Forelimb muscle (tissue), 1 donor: ENCODE data around the gene PMAIP1. TPM values are rescaled to one million over a fixed set of nuclear protein-coding genes. Genes with fewer than 3 reads are reported as not detected.

ENCODE experiments used
- DNase-seq: peaks from one replicate; pipeline ENCODE4 v3.0.0-alpha.2; 2013; ENCODE audit warnings: low read depth
- polyA plus RNA-seq: library from polyadenylated mRNA; unstranded; fragments of 120-200 nt; gene quantifications from one replicate; pipeline ENCODE4 v1.2.1, GENCODE V29; 2013; ENCODE audit not compliant: insufficient read length

PMAIP1 gene
- polyA plus RNA-seq, 1 donor, result 53.9 TPM

DNA sequence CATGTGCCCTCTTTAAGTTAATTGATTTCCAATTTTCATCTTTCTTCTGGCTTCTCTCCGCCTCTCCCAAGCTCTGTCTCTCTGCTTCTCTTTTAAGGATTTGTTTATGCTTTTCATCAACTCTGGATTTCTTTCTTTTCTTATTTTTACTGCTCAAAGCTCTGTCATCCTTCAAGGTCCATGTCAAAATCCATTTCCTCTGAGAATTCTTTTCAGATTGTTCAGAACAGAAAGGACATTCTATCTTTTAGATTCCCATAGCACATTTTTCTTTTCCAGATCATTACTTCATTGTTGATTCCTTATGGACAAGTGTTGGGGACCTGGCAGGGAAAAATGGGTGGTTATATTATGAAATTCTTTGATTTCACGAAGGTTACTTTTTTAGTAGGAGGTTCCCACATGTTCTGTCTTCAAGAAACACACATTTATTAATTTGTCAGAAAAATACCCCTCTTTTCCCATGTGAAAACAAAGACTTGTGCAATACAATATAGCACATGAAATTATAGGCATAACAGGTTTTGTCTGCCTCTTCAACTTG is 12.3 kb downstream of the PMAIP1 start:
- DNase-seq, result no peak

DNA sequence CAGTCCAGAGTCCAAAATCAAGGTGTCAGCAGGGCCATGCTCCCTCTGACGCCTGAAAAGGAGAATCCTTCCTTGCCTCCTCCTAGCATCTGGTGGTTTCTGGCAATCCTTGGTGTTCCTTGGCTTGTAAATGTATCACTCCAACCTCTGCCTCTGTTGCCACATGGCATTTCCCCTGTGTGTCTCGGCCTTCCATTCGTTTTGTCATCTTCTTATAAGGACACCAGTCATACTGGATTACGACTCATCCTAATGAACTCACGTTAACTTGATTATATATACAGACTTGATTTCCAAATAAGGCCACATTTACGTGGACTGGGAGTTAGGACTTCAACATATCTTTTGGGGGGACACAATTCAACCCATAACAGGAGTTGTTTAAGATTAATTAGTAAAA is 15.8 kb downstream of the PMAIP1 start:
- DNase-seq, result no peak

DNA sequence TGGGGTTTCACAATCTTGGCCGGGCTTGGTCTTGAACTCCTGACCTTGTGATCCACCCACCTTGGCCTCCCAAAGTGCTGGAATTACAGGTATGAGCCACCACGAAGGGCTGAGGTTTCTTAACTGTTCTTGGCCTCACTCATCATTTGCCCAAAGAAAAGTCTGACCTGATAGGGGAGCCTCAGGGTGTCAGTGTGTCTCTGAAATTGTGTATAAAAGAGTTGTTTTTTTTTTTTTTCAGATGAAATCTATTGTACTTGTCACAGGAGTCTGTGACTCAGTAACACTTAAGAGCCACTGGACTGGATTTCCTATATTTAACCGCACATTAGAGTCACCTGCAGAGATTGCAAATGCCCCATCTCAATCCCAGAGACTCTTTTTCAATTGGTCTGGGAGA is 16.9 kb downstream of the PMAIP1 start:
- DNase-seq, result no peak

DNA sequence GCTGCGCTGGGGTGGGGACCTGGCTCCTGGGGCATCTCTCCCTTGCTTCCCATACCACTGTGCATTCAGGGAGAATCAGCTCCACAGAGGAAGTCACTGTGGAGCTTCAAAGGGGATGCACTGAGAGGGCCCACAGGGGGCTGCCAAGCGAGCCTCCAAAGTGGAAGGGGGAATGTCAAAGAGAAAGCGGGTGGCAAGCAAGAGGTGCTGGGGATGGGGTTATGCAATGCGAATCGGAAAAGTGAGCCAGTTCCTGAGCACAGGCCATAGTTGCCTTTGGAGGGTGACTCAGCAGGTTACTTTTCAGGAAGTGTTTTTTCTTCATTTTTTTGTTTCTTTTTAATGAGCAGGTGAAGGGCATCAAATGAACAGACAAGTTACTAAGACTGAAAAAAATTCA is 17.6 kb downstream of the PMAIP1 start:
- no peak for DNase-seq

DNA sequence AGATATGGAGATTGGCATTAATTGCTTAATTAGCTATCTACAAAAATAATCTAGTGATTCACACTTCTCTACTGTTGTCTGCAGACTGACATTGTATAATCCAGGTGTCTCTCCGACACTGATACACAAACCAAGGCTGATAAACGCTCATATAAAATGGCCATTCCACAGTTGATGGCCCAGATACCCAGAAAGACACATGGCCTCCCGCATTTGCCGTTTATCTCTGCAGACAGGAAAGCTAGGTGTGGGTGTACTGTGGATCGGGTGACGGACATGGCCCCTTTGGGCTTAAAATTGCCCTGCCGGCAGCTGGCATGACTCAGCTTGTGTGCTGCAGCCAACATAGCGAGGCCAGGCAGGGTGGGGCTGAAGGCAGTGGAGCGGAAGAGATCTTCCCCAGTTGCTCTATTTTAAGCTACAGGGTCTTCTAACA is 18.5 kb downstream of the PMAIP1 start:
- DNase-seq, result no peak

DNA sequence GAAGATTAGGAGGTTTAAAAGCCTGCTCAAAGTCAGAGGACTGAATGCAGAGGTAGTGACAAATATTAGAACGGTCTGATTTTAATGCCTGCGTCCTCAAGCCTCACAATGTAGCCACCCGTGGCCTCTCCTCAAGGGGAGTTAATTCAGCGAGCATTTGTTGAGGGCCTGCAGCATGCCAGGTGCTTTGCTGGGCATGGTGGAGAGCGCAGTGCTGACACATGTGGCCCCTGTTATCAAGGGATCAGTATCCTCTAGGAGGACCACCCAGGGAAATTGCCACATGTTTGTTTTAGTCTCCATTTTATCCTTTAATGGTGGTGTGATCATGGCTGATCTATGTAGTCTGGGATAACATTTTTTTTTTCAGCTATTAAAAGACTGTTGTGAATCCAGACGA is 19.2 kb downstream of the PMAIP1 start:
- no peak for DNase-seq

DNA sequence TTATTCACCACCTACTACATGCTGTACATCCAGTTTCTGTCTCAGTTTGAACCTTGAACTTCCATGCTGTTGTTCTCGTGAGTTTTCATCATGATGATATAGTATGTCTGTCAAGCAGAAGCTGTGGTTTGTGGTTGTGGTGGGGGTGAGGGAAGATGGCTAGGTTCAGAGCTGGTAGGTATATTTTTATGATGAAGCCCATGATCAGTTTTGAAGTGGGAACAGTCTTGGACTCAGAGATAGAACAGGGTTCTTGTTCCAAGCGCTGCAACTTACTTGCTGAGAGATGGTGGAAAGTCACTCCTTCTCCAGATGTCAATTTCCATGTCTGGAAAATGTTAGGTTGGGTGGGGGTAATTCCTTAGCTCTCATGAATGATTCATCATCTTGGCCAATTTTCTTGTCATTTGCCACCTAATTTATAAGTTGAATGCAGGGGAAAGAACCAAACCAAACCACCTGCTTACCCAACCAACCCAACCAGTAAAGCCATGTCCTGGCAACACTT is 21.6 kb downstream of the PMAIP1 start:
- DNase-seq, result no peak

DNA sequence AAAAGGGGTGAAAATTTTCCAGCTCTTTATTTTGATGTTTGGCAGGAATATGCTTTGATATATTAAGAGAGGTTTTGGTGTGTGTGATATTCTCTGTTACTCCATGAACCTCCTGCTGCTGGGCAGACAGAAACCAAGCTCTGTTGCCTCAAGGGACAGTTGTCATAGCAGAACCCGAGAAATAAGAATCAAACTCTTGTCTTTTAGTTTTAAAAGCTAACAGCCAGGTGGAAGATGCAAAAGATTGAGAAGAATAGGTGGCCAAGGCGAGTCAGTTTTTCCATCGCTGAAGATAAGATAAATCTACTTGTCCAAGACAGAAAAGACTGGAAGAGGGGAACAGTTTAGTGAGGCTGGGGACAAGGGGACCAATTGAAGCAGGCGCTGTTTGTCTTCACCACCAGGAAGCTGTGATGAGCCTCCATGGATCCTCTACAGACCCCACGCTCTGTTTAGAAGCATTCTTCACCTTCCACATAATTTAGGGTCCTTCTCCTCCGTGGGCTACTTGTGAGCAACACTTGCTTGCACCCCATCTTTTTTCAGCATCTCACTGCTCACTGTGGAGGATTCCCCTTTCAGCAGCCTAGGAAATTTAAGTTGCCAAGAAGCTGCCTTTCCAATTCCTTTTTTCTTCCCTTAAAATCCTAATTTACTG is 23.9 kb downstream of the PMAIP1 start:
- no peak for DNase-seq

DNA sequence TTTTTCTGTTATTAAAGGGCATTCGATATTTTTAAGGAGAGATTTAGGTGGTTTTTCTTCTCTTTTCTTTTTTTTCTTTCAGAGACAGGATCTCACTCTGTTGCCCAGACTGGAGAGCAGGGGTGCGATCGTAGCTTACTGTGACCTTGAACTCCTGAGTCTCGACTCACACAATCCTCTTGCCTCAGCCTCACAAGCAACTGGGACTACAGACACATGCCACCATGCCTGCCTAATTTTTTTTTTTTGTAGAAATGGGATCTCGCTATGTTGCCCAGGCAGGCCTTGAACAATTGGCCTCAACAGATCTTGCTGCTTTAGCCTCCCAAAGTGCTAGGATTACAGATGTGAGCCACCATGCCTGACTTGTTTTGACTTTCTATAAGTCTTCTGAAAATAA is 26.3 kb downstream of the PMAIP1 start:
- no peak for DNase-seq

DNA sequence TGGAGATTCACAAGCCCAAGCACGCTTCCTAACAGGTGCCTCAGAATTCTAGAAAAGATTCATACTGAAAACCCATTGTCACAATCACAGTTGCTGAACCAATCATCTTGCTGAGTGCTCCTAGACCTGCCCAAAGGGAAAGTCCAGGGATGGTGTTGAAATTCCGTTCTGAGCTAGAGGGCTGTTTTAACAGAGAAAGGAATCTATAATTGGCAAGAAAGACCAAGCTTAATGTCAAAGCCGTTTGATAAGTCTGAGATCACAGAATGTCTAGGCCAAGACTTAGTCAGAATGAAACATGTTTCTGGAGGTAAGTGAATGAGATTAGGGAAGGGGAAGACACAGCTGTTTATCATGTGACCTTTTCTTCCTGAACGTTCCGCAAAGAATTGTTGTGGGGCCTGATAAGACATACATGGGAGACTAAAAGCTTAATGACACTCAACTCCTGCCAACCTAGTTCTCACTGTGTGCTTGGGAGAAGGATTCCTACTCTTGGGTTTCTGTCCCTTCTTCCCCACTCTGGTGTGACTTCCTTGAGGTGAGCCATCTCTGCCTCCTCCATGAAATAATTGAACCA is 27.5 kb downstream of the PMAIP1 start:
- no peak for DNase-seq

DNA sequence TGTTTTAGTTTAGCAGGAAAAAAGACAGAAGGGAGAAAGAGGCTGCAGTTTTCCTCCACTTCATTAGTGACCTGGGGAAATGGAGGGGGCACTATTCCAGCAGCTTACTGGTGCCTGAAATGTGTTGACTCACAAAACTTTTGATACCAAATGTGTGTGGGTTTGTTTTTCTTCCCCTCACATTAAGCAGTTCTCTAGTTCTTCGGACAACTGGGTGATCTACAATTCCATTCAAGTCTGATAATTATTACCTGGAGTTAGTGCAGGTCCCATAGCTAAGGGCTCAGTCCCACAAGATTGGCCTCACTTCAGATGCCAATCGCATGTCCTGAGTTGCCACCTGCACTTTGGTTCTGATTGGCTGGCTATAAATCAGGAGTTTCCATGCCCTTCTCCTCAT is 28.4 kb downstream of the PMAIP1 start:
- no peak for DNase-seq

DNA sequence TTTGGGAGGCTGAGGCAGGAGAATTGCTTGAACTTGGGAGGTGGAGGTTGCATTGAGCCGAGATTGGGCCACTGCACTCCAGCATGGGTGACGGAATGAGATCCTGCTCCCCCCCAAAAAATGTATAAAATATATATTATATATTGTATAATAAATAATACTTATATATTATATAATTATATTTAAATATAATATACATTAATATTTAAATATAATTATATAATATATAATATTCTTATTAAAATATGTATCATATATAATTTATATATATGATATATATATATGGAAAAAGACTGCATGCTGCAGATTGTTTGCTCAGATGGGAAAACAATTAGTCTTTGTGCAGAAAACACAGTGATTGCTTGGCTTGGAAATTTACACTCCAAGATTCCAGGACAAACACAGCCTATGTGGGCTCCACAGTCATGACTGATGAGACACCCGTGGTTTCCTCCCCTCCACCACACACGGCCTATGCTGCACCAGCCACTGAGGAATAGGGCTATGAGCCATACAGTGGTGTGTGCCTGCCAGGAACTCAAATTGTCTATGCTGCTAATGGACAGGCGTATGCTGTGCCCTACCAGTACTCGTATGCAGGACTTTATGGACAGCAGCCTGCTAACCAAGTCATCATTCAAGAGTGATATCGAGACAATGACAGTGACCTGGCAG is 30.0 kb downstream of the PMAIP1 start:
- DNase-seq, result no peak

DNA sequence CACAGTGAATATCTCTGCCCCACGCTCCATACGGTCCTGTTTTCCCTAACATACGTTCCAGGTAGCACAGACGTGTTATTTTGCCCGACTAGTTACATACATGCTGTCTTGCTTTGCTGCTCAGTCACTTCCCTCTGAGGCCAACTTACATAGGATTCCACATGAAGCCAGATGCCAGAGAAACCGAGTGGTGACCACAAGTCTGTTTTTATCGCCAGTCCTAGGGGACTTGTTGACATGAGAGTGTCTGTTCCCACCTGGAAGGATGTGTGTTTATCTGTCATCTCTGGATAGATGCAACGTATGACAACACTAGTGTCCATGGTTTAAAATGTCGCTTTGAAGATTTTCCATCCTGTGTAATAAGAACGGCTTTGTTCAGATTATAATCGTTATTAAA is 32.6 kb downstream of the PMAIP1 start:
- no peak for DNase-seq

DNA sequence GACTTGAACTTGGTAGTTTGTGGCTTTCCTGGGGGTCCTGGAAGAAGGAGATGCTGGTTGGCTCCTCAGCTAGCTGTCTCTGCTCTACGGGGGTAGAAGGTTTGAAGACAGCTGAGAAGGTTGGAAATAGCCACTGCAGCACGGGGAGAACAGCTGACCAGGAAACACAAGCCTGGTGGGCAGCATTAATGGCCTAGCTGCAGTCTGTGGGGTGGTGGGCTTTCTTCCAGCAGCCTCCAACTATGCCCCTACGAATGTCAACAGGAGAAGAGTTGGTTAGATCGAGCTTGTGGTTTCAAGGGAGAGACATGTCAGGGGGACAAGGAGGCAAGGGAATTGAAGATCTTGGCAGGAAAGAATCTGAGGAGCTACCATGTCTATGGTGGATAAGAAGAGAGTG is 38.9 kb downstream of the PMAIP1 start:
- no peak for DNase-seq

DNA sequence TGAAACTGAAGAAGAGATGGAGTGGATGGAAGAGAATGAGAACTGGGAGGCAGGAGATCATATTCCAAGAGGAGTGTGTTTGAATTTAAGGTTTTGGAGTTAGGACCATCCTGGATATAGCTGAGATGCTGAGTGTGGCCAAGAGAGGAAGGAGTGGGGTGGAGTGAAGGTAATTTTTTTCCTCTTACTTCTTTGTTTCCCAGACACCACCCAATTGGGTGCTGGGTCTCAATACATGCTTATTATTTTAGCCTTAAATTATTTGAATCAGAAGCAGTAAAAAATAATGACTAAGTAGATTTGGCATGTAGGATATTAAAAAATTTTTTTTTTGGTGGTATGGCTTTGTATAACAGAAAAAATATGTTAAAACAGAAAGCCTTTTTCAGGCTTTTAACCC is 39.3 kb downstream of the PMAIP1 start:
- DNase-seq, result no peak

DNA sequence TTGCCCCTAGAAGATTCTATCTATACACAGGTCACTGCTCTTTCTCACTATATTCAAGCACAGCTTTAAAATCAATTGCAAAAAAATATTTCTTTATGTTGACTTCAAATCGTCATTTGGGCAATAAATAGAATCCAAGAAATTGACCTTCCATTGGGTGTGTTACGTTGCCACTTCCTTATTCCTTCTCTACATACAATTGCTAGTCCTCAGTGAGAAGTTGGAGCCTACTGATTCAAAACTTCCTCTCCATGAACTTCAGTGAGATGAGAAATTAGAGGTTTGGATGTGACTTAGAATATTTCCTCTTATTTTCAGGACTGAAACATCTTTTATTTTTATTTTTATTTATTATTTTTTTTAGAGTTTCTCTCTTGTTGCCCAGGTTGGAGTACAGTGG is 40.3 kb downstream of the PMAIP1 start:
- no peak for DNase-seq

DNA sequence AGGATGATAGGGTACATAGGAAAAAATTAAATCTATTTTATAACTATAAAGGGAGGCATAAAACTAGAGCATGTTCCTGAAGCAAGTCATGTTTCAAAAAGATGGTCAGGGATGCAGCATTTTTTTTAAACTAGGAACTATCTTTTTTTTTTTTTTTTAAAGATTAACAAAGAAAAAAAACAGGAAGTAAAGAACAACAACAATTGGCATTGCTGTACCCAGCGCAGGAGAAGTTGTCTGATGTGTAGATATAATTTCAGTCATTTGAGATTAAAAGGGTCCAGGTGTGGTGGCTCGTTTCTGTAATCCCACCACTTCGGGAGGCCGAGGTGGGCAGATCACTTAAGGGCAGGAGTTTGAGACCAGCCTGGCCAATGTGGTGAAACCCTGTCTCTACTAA is 41.5 kb downstream of the PMAIP1 start:
- DNase-seq, result no peak

DNA sequence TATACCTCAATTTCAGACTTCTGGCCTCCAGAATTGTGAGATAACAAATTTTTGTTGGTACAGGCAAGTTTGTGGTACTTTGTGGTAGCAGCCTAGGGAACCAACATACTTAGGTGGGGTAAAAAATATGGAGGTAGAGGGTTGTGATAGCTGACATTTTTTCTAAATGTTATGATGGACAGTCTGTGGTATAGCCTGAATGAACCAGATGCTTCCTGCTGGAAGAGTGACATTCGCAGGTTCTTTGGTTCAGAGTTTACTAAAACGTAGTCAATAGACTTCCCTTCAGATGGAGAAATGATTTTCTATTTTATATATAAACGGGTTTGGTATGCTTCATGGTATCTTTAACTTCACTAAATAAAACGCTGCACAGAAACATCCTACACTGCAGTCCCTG is 42.8 kb downstream of the PMAIP1 start:
- no peak for DNase-seq

DNA sequence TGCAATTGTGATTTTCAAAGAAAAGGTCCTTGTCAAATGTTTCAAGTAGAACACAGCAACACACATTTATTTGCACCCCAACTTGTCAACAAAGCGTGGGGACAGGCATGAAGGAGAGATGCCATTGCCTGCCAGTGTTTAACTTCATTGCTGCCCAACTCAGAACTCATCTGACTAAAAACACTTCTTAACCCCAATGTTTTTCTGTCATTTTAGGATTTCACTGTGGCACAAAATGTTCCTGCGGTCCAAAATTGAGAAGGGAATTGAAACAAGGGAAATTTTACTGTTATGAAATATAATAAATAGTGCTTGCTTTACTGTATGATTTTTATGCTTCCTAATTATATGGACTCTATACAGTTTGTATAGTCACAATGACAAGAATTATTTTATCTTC is 45.7 kb downstream of the PMAIP1 start:
- DNase-seq, result no peak

DNA sequence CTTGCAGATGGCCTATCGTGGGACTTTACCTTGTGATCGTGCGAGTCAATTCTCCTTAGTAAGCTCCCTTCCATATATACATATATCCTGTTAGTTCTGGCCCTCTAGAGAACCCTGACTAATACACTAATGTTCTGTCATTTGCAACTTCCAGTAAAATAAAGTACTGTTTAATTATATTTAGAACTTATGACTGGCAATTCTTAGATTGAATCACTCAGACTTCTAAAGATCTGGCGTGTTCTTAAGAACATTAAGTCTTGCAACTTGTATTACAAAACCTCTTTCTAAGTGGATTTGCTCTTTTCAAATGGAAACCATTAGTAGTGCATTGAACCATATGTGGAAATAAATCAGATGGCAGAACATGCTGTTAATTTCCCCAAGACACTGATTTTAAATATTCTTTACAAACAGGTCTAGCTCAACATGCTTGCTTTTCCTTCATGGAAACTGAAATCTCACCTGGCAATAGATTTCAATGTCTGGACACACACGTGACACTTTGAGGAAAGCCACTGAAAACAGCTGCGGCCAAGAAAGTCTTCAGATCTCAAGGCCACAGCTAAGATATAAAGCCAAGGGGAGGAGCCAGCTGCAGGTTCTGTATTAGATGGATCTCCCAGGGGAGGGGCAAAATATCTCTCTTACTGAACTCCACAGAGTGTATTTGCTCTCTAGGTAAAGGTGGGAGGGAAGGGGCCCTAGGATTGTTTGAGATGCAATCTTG is 50.6 kb downstream of the PMAIP1 start:
- no peak for DNase-seq

DNA sequence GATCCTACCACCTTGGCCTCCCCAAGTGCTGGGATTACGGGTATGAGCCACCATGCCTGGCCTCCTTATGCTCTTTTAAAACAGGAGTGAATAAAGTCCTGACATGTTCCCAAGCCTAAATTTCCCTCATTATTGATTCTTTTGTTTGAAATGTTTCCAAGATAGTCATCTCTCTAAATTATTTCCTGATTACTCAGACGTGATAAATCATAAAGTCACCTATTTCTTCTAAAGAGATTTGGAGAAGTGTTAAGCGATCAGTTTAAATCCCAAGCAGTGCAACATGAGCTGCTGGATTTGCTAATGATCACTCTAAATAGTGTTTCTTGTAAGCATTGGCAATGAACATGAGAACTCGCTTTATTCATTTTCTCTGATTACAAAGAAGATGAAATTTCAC is 51.8 kb downstream of the PMAIP1 start:
- no peak for DNase-seq

DNA sequence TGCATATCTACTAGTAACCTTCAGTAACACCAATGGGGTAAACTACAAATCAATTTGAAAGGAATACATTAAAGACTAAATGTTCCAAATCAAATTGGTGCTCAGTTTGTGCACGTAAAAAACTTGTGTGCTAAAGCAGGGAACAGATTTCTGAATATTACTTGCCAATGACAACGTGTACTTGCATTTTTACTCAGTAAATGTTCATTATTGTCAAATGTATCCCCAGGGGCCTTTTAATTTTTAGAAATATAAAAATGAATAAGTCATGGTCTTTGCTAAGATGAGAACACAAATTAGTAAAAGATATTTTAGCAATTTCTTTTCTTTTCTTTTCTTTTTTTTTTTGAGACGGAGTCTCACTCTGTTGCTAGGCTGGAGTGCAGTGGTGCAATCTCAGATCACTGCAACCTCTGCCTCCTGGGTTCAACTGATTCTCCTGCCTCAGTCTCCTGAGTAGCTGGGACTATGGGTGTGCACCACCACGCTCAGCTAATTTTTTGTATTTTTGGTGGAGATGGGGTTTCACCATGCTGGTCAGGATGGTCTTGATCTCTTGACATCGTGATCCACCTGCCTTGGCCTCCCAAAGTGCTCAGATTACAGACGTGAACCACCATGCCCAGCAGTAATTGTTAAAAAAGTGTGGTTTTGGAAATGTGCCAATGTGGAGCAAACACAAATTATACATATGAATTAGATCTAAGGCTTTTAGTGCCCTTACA is 52.6 kb downstream of the PMAIP1 start:
- DNase-seq, result no peak
